H1 (cell line): ENCODE measurements around the gene DCAF8. TPM values are rescaled to one million over a fixed set of nuclear protein-coding genes. Genes with fewer than 3 reads are reported as not detected.

ENCODE experiments used
- ASH2L ChIP-seq: fragments of 200-600, 300-600 bp; sonication (generic); IDR thresholded peaks from one replicate; pipeline ENCODE4 v1.7.1; 2017; ENCODE audit warnings: low read length
- ATF2 ChIP-seq: IDR thresholded peaks from 2 replicates; pipeline ENCODE4 v1.6.1; 2012; ENCODE audit warnings: low read length, inconsistent platforms
- HDAC2 ChIP-seq, 2 experiments: fragments of 300-600 bp in 1 of 2; sonication (generic) in 1 of 2; IDR thresholded peaks; 2 replicates each; pipeline ENCODE4 v1.6.1; 2011 to 2012; ENCODE audit warnings: low read depth in 2 of 2, low read length in 2 of 2, mild to moderate bottlenecking in 2 of 2, moderate library complexity in 2 of 2, borderline replicate concordance in 1 of 2, inconsistent platforms in 1 of 2
- MAX ChIP-seq: IDR thresholded peaks from 2 replicates; pipeline ENCODE4 v1.6.1; 2012; ENCODE audit warnings: inconsistent platforms
- SIX5 ChIP-seq: IDR thresholded peaks from 2 replicates; pipeline ENCODE4 v1.6.1; 2011; ENCODE audit warnings: mild to moderate bottlenecking, low read depth, low read length
- SP2 ChIP-seq: IDR thresholded peaks from 2 replicates; pipeline ENCODE4 v1.6.1; 2012; ENCODE audit warnings: mild to moderate bottlenecking, low read length, inconsistent platforms
- TAF7 ChIP-seq: optimal IDR thresholded peaks from 2 replicates; pipeline ENCODE3; 2011; ENCODE audit warnings: low read depth, mild to moderate bottlenecking, inconsistent platforms, low read length, moderate library complexity, borderline replicate concordance
- polyA plus RNA-seq, 7 experiments: library from polyadenylated mRNA; depleted of rRNA in 3 of 7; stranded (reverse) in 5 of 7; unstranded in 2 of 7; fragments of >200 nt in 5 of 7; fragments of 200-250 nt in 2 of 7; gene quantifications; 1 replicate in 5 of 7; 2 replicates in 1 of 7; 4 replicates in 1 of 7; pipeline versions ENCODE4 v1.2.1 to v1.2.3, GENCODE V29; 2011 to 2013; ENCODE audit warnings: missing spikeins in 2 of 7, mixed read lengths in 2 of 7
- total RNA-seq: library from RNA; stranded (reverse); fragmentation: NEBNext Ultra II Directional; extraction: Animal tissue kit (Norgen Biotek cat#: 25700); gene quantifications from 2 replicates; pipeline ENCODE4 v1.2.1, GENCODE V29; 2021

DCAF8 gene
- total and polyA plus RNA-seq, 2 of the 8 experiments (the other 6 are each of a cell fraction or from before 2014, with no cell fraction given): 68.2 to 110 TPM

- TF ChIP-seq HDAC2 (IDR thresholded peaks at IDR 0.05; ENCODE audit: borderline replicate concordance in 1 of 2, low read depth in 2 of 2, low read length in 2 of 2) (no peak), SP2 (no peak), TAF7 (no peak), MAX (no peak), ASH2L (no peak), SIX5 (no peak), ATF2 (no peak)
Measured at GRCh38 chr1:160255781-160256300, 6.5 kb downstream of the DCAF8 start (continued).
